Neuronal stem cell (in vitro differentiated cells): ENCODE data around the gene COL6A5.

Experiments
- DNase-seq: peaks from one replicate; pipeline ENCODE4 v3.0.0-alpha.2; 2013; ENCODE audit warnings: low spot score
- H2AFZ ChIP-seq: one replicate; pipeline ENCODE4 v1.6.1; 2013; ENCODE audit warnings: mild to moderate bottlenecking, low read length, inconsistent platforms
- H2AK5ac ChIP-seq: 2 replicates; pipeline ENCODE4 v1.6.1; 2013; ENCODE audit warnings: low read depth, mild to moderate bottlenecking, inconsistent platforms, low read length, moderate library complexity, mixed read lengths
- H2BK120ac ChIP-seq: 2 replicates; pipeline ENCODE4 v1.6.1; 2013; ENCODE audit warnings: low read depth, mild to moderate bottlenecking, inconsistent platforms, low read length, moderate library complexity, mixed read lengths
- H2BK12ac ChIP-seq: one replicate; pipeline ENCODE4 v1.6.1; 2013; ENCODE audit warnings: low read length, inconsistent platforms
- H2BK15ac ChIP-seq: 2 replicates; pipeline ENCODE4 v1.6.1; 2013; ENCODE audit warnings: mild to moderate bottlenecking, low read length, inconsistent platforms, mixed read lengths
- H2BK5ac ChIP-seq: one replicate; pipeline ENCODE4 v1.6.1; 2013; ENCODE audit warnings: inconsistent platforms, mild to moderate bottlenecking, low read length, moderate library complexity
- H3K14ac ChIP-seq: one replicate; pipeline ENCODE4 v1.6.1; 2013; ENCODE audit warnings: low read length, inconsistent platforms
- H3K18ac ChIP-seq: 2 replicates; pipeline ENCODE4 v1.6.1; 2013; ENCODE audit warnings: low read length, inconsistent platforms
- H3K23ac ChIP-seq: 2 replicates; pipeline ENCODE4 v1.6.1; 2013; ENCODE audit warnings: low read depth, mild to moderate bottlenecking, mixed read lengths, low read length, inconsistent platforms; ENCODE audit not compliant: poor library complexity
- H3K27ac ChIP-seq: replicated peaks from 3 replicates; pipeline ENCODE4 v1.5.1; 2013; ENCODE audit warnings: low read length, inconsistent platforms
- H3K27me3 ChIP-seq, 3 experiments: 2 replicates each; pipeline ENCODE4 v1.6.1; 2013; ENCODE audit warnings: low read length in 3 of 3, mild to moderate bottlenecking in 2 of 3, inconsistent platforms in 1 of 3, low read depth in 1 of 3, mixed read lengths in 1 of 3, moderate library complexity in 1 of 3; ENCODE audit not compliant: control insufficient read depth in 3 of 3, insufficient read depth in 3 of 3
- H3K36me3 ChIP-seq, 2 donors: replicated peaks in 1 of 2; 2 replicates each; pipeline ENCODE4 v1.6.1; 2013; ENCODE audit warnings: low read length in 2 of 2; ENCODE audit not compliant: control insufficient read depth in 2 of 2, insufficient read depth in 2 of 2
- H3K4ac ChIP-seq: 2 replicates; pipeline ENCODE4 v1.6.1; 2013; ENCODE audit warnings: inconsistent platforms, mild to moderate bottlenecking, low read length, moderate library complexity
- H3K4me1 ChIP-seq, 2 donors: 1 replicate in 1 of 2; 2 replicates in 1 of 2; pipeline ENCODE4 v1.6.1; 2013; ENCODE audit warnings: low read length in 2 of 2, low read depth in 1 of 2; ENCODE audit not compliant: control insufficient read depth in 2 of 2, insufficient read depth in 1 of 2
- H3K4me2 ChIP-seq: one replicate; pipeline ENCODE4 v1.6.1; 2013; ENCODE audit warnings: mild to moderate bottlenecking, low read length, inconsistent platforms; ENCODE audit not compliant: insufficient read depth, poor library complexity, severe bottlenecking
- H3K4me3 ChIP-seq, 2 donors: 2 replicates each; pipeline ENCODE4 v1.5.1; 2013; ENCODE audit warnings: low read length in 2 of 2, mild to moderate bottlenecking in 2 of 2, inconsistent platforms in 1 of 2, moderate library complexity in 1 of 2
- H3K79me1 ChIP-seq: one replicate; pipeline ENCODE4 v1.6.1; 2013; ENCODE audit warnings: low read depth, mild to moderate bottlenecking, inconsistent platforms, low read length, moderate library complexity
- H3K9ac ChIP-seq: one replicate; pipeline ENCODE4 v1.6.1; 2013; ENCODE audit warnings: mild to moderate bottlenecking, low read depth, low read length, inconsistent platforms; ENCODE audit not compliant: poor library complexity
- H3K9me3 ChIP-seq, 2 donors: replicated peaks in 1 of 2; 2 replicates each; pipeline versions ENCODE3 to v1.6.1; 2013; ENCODE audit warnings: low read length in 2 of 2, mild to moderate bottlenecking in 2 of 2, inconsistent platforms in 1 of 2, low read depth in 1 of 2, mixed read lengths in 1 of 2, moderate library complexity in 1 of 2; ENCODE audit not compliant: control insufficient read depth in 2 of 2, insufficient read depth in 1 of 2
- H4K8ac ChIP-seq: one replicate; pipeline ENCODE4 v1.6.1; 2013; ENCODE audit warnings: low read depth, mild to moderate bottlenecking, inconsistent platforms, low read length, moderate library complexity
- H4K91ac ChIP-seq: one replicate; pipeline ENCODE4 v1.6.1; 2013; ENCODE audit warnings: low read length, low read depth, mild to moderate bottlenecking, inconsistent platforms; ENCODE audit not compliant: poor library complexity
- WGBS, 2 donors: extraction: QIAGEN DNeasy Blood & Tissue Kit; methylation state at CpG; one replicate each; pipeline ENCODE4 v1.1.7; 2013; ENCODE audit warnings: missing lambda C conversion rate in 2 of 2, mixed read lengths in 1 of 2; ENCODE audit not compliant: insufficient read length in 2 of 2, insufficient replicate concordance in 1 of 2; ENCODE audit errors: extremely low coverage in 2 of 2; 5-methylcytosine and 5-hydroxymethylcytosine counted together

The COL6A5 gene

DNA sequence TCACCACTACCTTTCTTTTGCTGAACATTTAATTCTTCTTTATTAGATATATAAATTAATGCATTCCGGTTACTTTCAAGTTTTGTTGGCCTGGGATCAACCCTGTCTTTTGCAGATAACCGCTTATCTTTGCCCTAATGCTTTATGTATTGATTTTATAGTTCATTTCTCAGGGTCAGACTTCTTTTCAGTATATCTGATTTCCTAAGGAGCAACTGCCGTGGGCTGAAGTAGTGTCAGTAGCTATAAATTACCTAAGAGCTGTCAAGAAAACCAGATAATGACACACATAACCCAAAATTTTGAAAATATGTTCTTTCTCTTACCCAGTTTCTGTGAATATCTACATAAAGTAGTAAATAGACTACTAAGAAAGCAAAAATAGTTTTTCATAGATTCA, 38.0 kb downstream of the COL6A5 start:
- no CpG with 5 or more reads among the region's 3 CpGs for WGBS, 2 donors
- no peak for DNase-seq

DNA sequence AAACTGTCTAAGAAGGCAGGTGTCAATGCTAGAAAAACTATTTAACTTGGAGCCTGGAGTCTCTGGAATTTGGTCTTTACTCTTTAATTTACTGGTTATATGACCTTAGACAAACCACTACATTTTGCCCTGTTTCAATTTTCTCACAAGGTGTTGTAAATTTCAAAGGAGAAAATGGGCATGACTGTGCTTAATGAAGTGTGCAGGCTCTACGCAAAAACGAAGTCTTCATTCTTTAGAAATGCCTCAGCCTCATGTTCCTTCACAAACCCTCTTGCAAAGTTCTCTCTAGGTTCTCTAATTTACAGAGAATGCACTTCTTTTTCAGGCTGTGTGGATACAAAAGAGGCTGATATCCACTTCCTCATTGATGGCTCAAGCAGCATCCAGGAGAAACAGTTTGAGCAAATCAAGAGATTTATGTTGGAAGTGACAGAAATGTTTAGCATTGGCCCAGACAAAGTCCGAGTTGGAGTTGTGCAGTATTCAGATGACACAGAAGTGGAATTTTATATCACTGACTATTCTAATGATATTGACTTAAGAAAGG, 39.1 kb downstream of the COL6A5 start:
- H3K36me3 ChIP-seq: no peaks in the 10 kb centered on the region
- H3K4me3 ChIP-seq: no peak overlapping the region
- no peak overlapping the region for H2BK15ac ChIP-seq
- peak overlapping the region; percentile 26 for H3K27ac ChIP-seq
- no peak overlapping the region for H3K18ac ChIP-seq
- H3K23ac ChIP-seq: no peak overlapping the region
- H4K8ac ChIP-seq: no peak overlapping the region
- no CpG with 5 or more reads among the region's 3 CpGs for WGBS, 2 donors
- no peak overlapping the region for H2BK120ac ChIP-seq
- no peak overlapping the region for H4K91ac ChIP-seq
- no peak overlapping the region for H3K9ac ChIP-seq
- H3K9me3 ChIP-seq: no peaks in the 10 kb centered on the region
- peaks cover 0 to 2% of the 10 kb centered on the region in 2 donors for H3K4me1 ChIP-seq
- no peak overlapping the region for H3K4ac ChIP-seq
- H2AFZ ChIP-seq: no peak overlapping the region
- no peaks in the 10 kb centered on the region for H3K79me1 ChIP-seq
- H3K14ac ChIP-seq: no peak overlapping the region
- no peak overlapping the region for H3K4me2 ChIP-seq
- H3K27me3 ChIP-seq: no peaks in the 10 kb centered on the region
- no peak overlapping the region for H2AK5ac ChIP-seq
- H2BK12ac ChIP-seq: no peak overlapping the region
- no peak for DNase-seq
- H2BK5ac ChIP-seq: no peak overlapping the region

More for the DNA sequence above, 38.0 kb downstream of the COL6A5 start:
- Histone ChIP-seq H3K18ac (no peak overlapping the region), H3K14ac (no peak overlapping the region), H3K9ac (no peak overlapping the region), H3K4me2 (no peak overlapping the region), H2BK5ac (no peak overlapping the region), H2AFZ (no peak overlapping the region), H3K23ac (no peak overlapping the region), H2BK12ac (no peak overlapping the region), H3K9me3 (peaks cover 0 to 2% of the 10 kb centered on the region in 2 donors), H2AK5ac (no peak overlapping the region), H4K91ac (no peak overlapping the region), H2BK15ac (no peak overlapping the region), H3K4me3 (no peak overlapping the region), H2BK120ac (no peak overlapping the region), H3K79me1 (no peaks in the 10 kb centered on the region), H3K4ac (no peak overlapping the region), H3K4me1 (peaks cover 0 to 2% of the 10 kb centered on the region in 2 donors), H3K36me3 (no peaks in the 10 kb centered on the region), H3K27me3 (no peaks in the 10 kb centered on the region), H4K8ac (no peak overlapping the region), H3K27ac (no peak overlapping the region)

DNA sequence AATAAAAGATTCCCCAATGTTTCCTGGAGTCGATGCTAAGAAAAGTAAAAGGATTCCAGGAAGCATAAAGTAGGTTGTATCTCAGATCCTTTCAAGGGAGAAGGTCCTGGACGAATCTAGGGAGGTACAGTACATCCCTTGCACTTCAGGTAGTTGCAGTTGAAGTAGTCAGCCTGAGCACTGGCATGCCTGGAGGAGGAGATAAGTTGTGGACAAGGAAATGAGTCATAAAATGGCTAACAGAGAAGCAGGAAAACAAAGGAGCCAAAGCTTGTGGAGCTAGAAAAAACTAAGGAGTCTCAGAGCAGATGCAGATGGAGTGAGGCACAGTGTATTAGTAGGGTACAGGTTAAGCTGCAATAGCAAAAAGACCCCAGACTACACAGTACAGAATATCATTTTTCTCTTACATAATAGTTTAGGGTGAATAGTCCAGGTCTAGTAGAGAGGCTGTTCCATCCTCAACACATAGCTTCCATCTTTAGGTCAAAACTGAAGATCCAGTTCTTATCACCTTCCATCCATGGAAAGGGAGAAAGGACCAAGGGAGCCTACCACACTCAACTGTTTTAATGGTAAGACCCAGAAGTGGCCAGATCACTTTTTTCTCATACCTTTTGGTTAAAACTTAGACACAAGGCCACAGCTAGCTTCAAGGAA, 41.3 kb downstream of the COL6A5 start:
- Histone ChIP-seq H3K4me3 (no peak overlapping the region), H3K27me3 (no peaks in the 10 kb centered on the region), H3K14ac (no peak overlapping the region), H2BK15ac (no peak overlapping the region), H4K91ac (no peak overlapping the region), H4K8ac (no peak overlapping the region), H2BK12ac (no peak overlapping the region), H3K9me3 (no peaks in the 10 kb centered on the region), H2AK5ac (no peak overlapping the region), H3K4ac (no peak overlapping the region), H3K4me1 (peaks cover 0 to 2% of the 10 kb centered on the region in 2 donors), H3K36me3 (no peaks in the 10 kb centered on the region), H3K18ac (no peak overlapping the region), H2BK120ac (no peak overlapping the region), H3K4me2 (no peak overlapping the region), H2AFZ (no peak overlapping the region), H3K27ac (no peak overlapping the region), H3K23ac (no peak overlapping the region), H2BK5ac (no peak overlapping the region), H3K9ac (no peak overlapping the region), H3K79me1 (no peaks in the 10 kb centered on the region)
- WGBS, 2 donors: no CpG with 5 or more reads among the region's 2 CpGs
- DNase-seq: no peak

DNA sequence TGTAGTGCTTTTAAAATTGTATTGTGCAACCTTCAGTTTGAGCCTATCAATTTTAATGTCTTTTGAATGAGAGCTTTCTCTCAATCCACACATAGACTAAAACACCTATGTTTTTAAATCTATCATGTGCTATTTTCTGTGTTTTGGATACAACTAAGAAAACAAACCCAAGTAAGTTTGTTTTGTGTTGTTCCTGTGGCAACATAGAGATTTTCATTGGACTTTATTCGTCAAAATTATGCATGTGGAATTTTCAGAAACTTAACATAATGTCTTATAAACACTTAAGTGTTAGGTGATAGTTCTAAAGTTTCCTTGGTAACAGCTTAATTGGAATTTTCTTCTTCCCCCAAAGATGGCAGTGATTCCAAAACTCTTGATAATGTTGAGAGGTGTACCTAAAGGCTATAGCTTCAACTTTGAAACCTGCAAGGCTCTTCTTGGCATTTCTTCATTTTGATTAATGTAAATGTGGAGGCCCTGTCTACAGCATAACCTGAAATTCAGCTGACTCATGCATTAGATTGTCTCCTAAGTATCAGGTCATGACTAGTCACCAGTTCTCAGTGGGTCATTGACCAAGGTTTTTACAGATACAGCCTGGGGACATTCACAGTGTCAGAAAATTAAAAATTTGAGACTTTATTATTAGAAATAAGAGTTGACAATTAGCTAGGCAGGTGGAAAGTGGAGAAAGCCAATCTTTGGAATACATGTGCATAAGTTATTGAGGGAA, 44.4 kb downstream of the COL6A5 start:
- Histone ChIP-seq H3K23ac (no peak overlapping the region), H3K4me2 (no peak overlapping the region), H3K36me3 (no peaks in the 10 kb centered on the region), H2BK120ac (no peak overlapping the region), H3K9me3 (no peaks in the 10 kb centered on the region), H3K4me1 (peaks cover 0 to 2% of the 10 kb centered on the region in 2 donors), H3K9ac (no peak overlapping the region), H3K27me3 (no peaks in the 10 kb centered on the region), H2AK5ac (no peak overlapping the region), H3K4ac (no peak overlapping the region), H3K18ac (no peak overlapping the region), H3K79me1 (no peaks in the 10 kb centered on the region), H4K8ac (no peak overlapping the region), H2BK12ac (no peak overlapping the region), H3K14ac (no peak overlapping the region), H4K91ac (no peak overlapping the region), H2BK5ac (no peak overlapping the region), H3K4me3 (no peak overlapping the region), H2BK15ac (no peak overlapping the region), H2AFZ (no peak overlapping the region), H3K27ac (no peak overlapping the region)
- no CpG with 5 or more reads among the region's 1 CpG for WGBS, 2 donors
- DNase-seq: no peak
